Neutrophil (primary cell): ENCODE results near the gene STARD10.
A peak's percentile ranks its signal among the peaks of the same experiment; 100 is the strongest.

Source experiments
- H3K27ac ChIP-seq: fragments of 200-600 bp; sonication (generic); 2 replicates; pipeline ENCODE4 v1.5.1; 2016; ENCODE audit warnings: mild to moderate bottlenecking, moderate library complexity
- H3K27me3 ChIP-seq: fragments of 200-600 bp; sonication (generic); 2 replicates; pipeline ENCODE4 v1.6.0; 2016; ENCODE audit warnings: mild to moderate bottlenecking
- H3K36me3 ChIP-seq: fragments of 200-600 bp; sonication (generic); 2 replicates; pipeline ENCODE4 v1.5.1; 2017
- H3K4me1 ChIP-seq, 2 experiments: fragments of 200-600 bp in 1 of 2; sonication (generic) in 1 of 2; 1 replicate in 1 of 2; 2 replicates in 1 of 2; pipeline versions ENCODE4 v1.5.1 to v1.6.1; 2013 to 2016; ENCODE audit warnings: low read depth in 1 of 2, low read length in 1 of 2, mild to moderate bottlenecking in 1 of 2, moderate library complexity in 1 of 2; ENCODE audit not compliant: control insufficient read depth in 1 of 2, insufficient read depth in 1 of 2
- H3K4me3 ChIP-seq, 2 experiments: fragments of 200-600 bp in 1 of 2; sonication (generic) in 1 of 2; 1 replicate in 1 of 2; 2 replicates in 1 of 2; pipeline ENCODE4 v1.5.1; 2013 to 2016; ENCODE audit warnings: low read depth in 1 of 2, low read length in 1 of 2, mild to moderate bottlenecking in 1 of 2, moderate library complexity in 1 of 2
- H3K9me3 ChIP-seq: fragments of 200-600 bp; sonication (generic); 2 replicates; pipeline ENCODE4 v1.5.1; 2016
- CTCF ChIP-seq: fragments of 200-600 bp; sonication (generic); IDR thresholded peaks from 2 replicates; pipeline ENCODE4 v1.5.1; 2016; ENCODE audit warnings: antibody characterized with exemption

STARD10 gene

GRCh38 chr11:72724021-72724551 is 69.8 kb downstream of the STARD10 start:
- no peaks in the 10 kb centered on the region for H3K9me3 ChIP-seq
- H3K27me3 ChIP-seq: no peaks in the 10 kb centered on the region
- peaks cover 95% of the 10 kb centered on the region for H3K36me3 ChIP-seq
- H3K4me3 ChIP-seq: peak overlapping the region in 1 of 2 experiments; percentile 29
- H3K27ac ChIP-seq: peak overlapping the region; percentile 99
- no peak for TF ChIP-seq CTCF
- peaks cover 97 to 100% of the 10 kb centered on the region in 2 experiments for H3K4me1 ChIP-seq

- peaks cover 95% of the 10 kb centered on the region for H3K36me3 ChIP-seq
- H3K9me3 ChIP-seq: no peaks in the 10 kb centered on the region
- peak overlapping the region; percentile 99 for H3K27ac ChIP-seq
Measured at GRCh38 chr11:72723508-72723907, 70.3 kb downstream of the STARD10 start.

GRCh38 chr11:72722050-72722748 is 71.6 kb downstream of the STARD10 start:
- Histone ChIP-seq H3K4me3 (peak overlapping the region; percentile 60 to 73), H3K27ac (peak overlapping the region; percentile 99), H3K27me3 (no peaks in the 10 kb centered on the region), H3K4me1 (peaks cover 97 to 100% of the 10 kb centered on the region in 2 experiments), H3K36me3 (peaks cover 96% of the 10 kb centered on the region), H3K9me3 (no peaks in the 10 kb centered on the region)
- TF ChIP-seq CTCF: peak; percentile 22

More at GRCh38 chr11:72723508-72723907, 70.3 kb downstream of the STARD10 start:
- no peaks in the 10 kb centered on the region for H3K27me3 ChIP-seq
- peaks cover 97 to 100% of the 10 kb centered on the region in 2 experiments for H3K4me1 ChIP-seq
- peak overlapping the region; percentile 60 to 73 for H3K4me3 ChIP-seq
- TF ChIP-seq CTCF: no peak

GRCh38 chr11:72721689-72722049 is 72.2 kb downstream of the STARD10 start:
- no peaks in the 10 kb centered on the region for H3K9me3 ChIP-seq
- peaks cover 95 to 99% of the 10 kb centered on the region in 2 experiments for H3K4me1 ChIP-seq
- peaks cover 96% of the 10 kb centered on the region for H3K36me3 ChIP-seq
- no peak for TF ChIP-seq CTCF
- H3K4me3 ChIP-seq: peak overlapping the region; percentile 60 to 73
- peak overlapping the region; percentile 99 for H3K27ac ChIP-seq
- H3K27me3 ChIP-seq: no peaks in the 10 kb centered on the region

- peaks cover 96% of the 10 kb centered on the region for H3K36me3 ChIP-seq
- peaks cover 95 to 98% of the 10 kb centered on the region in 2 experiments for H3K4me1 ChIP-seq
Measured at GRCh38 chr11:72721276-72721675, 72.6 kb downstream of the STARD10 start.

More at GRCh38 chr11:72721276-72721675, 72.6 kb downstream of the STARD10 start:
- no peaks in the 10 kb centered on the region for H3K9me3 ChIP-seq
- no peak for TF ChIP-seq CTCF
- no peaks in the 10 kb centered on the region for H3K27me3 ChIP-seq
- H3K27ac ChIP-seq: peak overlapping the region; percentile 99
- H3K4me3 ChIP-seq: peak overlapping the region; percentile 60 to 73
